Measurements from ENCODE around the gene MTSS2. TPM values are rescaled to one million over a fixed set of nuclear protein-coding genes. Genes with fewer than 3 reads are reported as not detected.
"Not testable (repeated sequence)": the region's sequence is repeated elsewhere in the genome, so short reads cannot be mapped to it uniquely, and the experiment has no call there.

Gene MTSS2
- polyA plus RNA-seq, 10 donors: 89.5 to 129 (median 103) TPM

DNA sequence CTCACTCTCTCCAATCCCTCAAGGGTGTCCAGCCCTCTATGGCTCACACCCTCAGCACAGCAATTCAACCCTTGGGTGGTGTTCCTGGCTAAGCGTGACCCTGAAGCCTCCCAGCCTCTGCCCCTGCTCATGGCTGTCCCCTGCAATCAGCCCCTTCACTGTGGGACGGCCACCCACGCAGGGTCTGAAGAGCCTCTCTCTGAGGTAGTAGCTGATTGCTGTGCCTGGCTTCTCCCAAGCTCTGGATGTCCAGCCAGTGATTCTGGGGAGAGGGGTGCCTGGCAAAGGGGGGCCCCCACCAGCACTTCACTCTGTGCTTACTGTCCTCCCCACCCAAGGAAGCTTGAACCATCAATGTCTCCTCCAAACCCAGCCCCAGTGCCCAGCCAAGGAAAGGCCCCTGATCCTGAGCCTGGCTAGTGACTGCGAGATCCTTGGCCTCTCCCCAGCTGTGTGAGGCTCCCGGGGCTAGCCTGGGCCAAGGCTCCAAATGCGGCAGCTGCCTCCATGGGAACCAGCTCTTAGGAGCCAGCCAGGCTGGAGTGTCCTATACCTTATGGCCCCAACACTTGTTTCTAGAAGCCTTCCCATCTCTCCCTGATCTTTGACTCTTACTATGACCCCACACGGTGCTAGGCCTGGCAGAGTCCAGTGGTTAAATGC, 9.9 kb downstream of the MTSS2 start:
- DNase-seq: no peak

DNA sequence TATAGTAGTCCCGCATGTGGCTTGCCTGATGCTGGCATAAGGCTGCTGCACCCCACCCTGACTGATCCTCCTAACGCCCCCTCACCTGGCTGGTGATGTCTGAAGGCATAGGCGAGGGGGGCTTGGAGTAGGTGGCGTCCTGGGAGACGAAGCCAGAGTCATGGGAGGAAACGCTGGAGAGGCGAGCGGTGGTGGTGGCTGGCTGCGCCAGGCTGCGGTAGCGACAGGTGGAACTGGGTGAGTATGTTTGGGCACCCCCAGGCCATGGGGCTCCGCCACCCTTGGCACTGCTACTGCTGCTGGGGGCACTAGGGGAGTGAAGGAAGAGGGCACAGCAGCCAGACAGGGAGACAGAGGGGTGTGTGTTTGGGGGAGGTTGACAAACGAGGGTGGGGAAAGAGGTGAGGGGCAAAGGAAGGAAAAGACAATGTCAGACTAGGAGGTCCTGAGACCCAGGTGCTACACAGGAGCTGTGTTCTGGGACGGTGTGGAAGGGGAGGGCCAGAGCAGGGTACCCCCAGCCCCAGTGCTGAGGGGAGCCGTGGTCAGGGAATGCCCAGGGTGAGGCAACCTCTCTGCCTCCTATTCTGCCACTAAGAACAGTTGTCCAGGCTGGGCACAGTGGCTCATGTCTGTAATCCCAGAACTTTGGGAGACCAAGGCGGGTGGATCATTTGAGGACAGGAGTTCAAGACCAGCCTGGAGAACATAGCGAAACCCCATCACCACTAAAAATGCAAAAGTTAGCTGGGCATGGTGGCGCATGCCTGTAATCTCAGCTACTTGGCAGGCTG, 11.4 kb downstream of the MTSS2 start:
- no peak for DNase-seq

DNA sequence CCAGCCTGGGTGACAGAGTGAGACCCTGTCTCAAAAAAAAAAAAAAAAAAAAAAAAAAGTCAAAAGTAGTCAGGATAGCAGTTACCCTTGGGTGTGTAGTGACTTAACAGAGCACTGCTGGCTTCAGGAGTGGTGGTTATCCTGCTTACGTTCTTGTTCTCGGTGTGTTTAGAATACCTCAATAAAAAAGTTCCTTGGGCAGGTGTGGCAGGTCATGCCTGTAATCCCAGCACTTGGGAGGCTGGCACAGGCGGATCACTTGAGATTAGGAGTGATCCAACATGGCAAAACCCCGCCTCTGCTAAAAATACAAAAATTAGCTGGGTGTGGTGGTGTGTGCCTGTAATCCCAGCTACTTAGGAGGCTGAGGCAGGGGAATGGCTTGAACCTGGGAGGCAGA, 14.9 kb downstream of the MTSS2 start:
- not testable (repeated sequence) for DNase-seq

DNA sequence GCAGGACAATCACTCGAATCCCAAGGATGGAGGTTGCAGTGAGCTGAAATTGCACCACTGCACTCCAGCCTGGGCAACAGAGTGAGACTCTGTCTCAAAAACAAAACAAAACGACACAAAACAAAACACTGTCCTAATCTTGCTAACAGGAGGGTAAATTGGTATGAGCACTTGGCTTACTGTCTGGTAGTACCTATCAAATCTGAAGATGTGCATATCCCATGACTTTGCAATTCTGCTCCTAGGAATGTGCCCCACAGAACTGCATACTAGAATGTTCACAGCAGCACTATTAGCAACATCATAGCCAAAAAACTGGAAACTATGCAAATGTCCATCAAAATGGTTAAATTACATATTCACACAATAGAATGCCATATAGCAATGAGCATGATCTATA, 15.7 kb downstream of the MTSS2 start:
- no peak for DNase-seq

DNA sequence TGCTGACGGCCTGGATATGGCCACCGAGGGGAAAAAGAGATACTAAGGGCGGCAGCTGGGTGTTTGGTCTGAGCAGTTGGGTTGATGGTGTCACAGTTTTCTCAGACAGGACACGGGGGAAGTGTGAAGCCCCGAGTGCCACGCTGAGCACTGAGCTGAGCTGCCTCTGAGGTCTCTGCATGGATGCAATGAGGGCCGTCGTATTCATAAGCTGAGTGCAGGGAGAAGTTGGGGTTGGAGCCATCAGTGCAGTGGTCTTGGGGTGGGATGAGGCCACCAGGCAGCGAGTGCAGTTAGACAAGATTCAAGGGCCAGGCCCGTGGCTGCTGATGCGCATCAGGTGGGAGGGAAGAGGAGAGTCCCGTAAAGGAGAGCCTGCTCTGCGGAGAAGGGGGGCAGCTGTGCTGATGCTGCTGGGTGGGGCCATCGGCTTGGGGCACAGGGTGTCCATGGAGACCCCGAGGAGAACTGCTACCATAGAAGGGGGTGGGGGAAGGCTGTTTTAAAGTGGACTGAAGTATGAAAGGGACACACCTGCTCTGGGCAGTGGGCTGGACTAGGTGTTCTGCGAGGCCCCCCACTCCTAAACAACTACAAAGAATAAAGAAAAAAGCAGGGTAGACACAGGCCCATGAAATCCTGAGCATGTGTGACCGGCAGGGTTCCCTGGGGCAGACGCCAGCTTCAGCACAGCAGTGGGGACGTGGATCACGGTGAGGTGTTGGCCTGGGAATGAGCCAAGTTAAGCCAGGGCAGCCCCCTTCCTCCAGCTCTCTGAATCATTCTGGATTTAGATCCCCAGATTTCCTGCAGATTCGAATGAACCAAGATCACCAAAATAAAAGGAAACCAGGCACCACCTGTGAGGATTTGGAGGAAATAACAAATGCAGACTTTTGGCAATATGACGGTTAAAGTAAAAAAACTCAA, 19.8 kb downstream of the MTSS2 start:
- DNase-seq: no peak

DNA sequence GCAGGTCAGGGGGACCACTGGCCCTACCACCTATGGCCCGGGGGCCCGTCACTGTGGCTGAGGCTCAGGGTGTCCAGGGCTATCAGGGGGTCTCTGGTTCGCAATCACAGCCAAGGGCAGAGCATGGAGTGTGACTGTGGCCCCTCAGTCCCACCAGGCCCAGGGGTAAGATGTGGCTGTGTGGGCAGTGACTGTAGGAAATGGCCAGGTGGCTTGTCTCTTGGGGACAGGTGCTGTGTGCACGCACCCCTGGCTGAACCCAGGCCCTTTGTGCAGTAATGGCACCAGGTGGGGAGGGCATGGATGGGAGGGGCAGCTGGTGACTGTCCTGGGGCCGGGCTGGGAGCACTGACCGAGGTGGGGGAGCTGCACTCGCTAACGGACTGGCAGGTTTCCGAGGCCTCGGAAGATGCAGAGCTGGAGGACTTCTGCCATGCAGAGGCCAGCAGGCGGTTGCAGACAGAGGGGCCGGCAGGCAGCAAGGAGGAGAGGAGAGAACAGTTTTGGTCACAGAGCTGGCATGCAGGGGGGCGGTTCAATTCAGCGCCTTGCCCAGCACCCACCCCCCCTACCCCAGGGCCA, 20.6 kb downstream of the MTSS2 start:
- DNase-seq: no peak

DNA sequence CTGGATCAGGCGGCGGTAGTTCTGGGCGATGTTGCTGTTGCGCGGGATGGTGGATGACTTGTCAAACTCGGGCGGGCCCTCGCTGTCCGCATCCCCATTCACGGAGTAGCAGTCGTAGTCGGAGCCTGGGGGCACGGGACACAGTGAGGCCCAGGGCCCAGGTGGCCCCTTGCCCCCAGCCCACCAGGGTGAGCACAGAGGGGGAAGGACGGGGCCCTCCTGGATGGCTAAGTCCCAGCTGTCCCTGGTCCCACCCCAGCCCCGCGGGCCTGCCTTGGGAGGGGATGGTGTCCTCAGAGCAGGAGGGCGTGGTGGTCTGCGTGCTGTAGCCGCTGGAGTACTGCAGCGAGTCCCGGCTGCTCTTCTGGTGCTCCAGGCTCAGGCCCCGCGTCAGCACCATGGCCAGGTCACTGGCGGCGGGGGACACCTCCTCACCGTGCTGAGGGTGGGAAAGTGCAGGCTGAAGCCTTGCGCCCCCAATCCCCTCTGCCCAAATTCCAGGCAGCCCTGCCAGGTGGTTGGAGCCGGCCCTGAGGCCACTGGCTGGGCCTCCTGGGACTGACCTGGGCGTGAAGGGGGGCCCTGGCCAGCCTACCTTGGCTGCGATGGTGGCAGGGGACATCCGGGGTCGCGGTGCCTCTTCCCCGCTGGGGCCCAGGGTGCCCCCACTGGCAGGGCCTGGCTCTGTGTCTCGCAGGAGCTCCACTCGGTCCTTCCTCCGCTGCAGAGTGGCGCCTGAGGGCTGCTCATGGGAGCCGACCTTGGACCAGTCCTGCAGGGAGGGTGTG, 21.3 kb downstream of the MTSS2 start:
- DNase-seq: no peak

DNA sequence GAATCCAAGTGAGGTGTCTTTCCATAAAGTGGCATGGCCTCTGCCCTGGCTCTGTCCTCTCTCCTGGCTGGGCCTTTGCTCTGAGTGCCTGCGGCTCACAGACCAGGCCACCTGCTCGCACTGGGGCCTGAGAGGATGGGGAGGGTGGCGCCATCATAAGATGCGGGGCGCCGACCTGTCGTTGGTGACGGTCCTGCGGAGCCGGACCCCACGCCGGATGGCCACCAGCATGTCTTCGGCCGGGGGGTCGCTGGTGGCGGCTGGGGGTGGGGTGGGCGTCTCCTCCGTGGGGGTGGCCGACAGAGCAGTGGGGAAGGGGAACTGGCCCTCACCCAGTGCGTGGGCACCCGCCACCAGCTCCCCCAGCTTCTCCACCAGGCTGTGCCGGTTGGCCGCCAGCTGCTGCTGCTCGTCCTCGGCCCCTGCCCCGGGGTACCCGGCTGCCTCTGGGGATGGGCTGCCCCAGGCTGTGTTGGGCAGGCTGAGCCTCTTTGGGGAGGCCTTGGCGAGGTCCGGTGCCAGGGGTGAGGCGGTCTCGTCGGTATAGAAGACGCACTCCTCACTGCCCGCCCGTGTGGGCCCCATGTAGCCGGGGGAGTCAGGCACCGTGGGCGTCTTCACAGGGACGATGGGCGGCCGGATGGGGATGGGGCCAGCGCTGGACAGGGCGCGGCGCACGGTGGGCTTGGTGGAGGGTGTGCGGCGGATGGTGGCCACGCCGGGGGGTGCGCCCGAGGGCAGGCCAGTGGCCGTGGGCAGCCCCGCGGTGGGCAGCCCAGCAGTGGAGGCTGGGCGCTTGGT, 22.1 kb downstream of the MTSS2 start:
- DNase-seq: no peak

DNA sequence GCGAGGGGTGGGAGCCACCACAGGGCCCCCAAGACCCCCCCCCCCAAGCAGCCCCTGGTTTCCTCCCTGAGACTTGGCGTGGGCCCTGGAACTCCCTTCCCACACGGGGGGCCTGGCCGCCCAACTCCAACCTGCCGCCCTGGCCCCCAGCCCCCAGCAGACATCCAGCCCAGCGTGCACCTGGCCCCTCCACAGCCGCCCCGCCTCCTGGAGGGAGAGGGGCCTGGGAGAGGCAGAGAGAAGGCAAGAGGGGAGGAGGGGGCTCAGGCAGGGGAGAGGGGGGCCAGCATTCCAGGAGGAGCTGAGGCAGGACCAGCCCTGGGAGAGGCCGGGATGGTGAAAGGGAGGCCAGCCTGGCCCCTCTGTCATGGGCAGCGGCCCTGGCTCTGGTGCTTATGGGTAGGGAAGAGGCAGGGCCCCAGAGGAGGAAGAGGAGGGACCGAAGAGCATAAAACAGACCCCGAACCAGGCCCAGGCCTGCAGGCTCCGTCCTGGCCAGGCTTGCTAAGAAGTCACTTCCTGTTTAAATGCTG, 22.8 kb downstream of the MTSS2 start:
- no peak for DNase-seq

DNA sequence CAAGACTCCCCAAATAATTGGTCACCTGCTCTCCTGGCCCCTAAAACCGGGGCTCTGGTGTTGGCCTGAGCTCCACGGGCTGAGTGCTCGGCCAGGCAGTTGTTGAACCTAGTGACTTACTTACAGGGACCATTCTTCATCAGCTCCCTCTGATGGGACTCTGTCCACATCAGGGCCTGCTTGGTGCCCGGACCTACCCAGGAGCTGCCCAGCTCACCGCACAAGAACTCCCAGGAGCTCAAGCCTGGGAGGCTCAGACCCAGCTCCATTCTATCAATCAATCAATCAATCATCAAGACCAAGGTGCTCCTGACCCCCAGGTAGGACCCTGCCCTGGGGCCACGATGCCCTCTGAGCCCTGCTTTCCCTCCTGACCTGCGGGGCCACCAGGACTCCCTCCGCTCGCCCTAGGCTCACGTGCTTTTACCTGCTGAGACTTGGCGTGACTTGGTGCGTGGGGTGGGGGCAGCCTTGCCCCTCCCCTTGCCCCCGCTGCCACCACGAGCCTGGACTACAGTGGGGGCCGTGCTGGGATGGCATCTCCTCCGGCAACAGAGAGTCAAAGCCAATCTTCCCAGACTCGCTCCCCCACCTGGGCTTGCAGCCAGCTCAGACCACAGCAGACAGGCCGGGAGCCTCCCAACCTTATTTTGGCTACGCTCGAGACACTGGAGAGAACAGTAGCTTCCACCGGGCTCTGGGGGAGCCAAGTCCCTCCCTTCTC, 23.8 kb downstream of the MTSS2 start:
- DNase-seq: peak in 2 of 3 donors; percentile 38 to 65

DNA sequence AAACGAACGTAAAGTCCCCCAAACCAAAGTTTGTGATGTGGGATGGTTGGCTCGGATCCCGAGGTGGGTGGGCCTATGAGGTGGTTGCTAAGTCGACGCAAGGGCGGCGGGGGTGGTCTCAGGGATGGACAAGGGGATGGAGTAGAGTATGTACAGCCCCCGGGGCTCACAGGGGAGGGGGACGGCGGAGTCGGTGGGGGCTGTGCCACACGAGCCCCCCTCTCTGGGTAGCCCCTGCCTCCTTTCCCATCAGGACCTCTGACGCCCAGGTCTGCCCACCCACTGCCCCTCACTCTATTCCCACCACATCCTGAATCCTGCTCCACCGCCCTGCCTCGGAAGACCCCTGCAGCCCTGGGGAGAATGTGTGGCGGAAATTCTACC, 24.3 kb downstream of the MTSS2 start:
- DNase-seq: peak in 1 of 3 donors; percentile 28

DNA sequence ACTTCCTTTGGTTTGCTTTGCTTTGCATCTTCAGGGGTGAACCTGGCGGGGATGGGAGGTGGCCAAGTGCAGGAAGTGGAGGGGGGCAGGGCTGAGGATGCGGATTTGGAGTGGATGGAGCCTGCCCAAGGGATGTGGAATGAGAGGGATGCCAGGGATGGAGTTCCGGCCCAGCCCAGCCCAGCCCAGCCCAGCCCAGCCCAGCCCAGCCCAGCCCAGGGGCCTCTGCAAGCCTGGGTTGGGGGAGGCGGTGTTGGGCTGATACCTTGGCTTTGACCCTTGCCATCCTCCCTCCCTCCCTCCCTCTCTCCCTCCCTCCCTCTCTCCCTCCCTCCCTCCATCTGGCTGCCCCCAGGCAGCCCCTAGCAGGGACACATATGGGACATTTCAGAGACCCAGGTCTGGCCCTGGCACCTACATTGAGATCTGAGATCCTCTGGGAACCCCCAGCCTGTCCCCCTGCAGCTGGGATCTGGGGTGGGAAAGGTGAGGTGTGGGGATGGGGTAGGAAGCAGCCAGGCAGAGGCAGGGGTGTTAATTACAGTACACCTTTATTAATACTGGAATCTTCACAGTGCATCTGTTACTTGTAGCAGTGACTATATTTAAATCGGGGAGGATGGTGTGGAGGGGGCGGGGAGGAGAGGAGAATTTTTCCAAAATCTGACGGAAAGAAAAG, 25.0 kb downstream of the MTSS2 start:
- DNase-seq: no peak

DNA sequence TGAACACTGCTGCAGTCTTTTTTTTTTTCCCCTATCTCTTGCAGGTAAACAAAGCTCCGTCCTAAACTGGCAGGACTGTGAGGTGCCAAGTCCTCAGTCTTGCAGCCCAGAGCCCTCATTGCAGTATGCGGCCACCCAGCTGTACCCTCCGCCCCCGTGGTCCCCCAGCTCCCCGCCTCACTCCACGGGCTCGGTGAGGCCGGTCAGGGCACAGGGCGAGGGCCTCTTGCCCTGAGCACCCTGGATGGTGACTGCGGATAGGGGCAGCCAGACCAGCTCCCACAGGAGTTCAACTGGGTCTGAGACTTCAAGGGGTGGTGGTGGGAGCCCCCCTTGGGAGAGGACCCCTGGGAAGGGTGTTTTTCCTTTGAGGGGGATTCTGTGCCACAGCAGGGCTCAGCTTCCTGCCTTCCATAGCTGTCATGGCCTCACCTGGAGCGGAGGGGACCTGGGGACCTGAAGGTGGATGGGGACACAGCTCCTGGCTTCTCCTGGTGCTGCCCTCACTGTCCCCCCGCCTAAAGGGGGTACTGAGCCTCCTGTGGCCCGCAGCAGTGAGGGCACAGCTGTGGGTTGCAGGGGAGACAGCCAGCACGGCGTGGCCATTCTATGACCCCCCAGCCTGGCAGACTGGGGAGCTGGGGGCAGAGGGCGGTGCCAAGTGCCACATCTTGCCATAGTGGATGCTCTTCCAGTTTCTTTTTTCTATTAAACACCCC, 25.7 kb downstream of the MTSS2 start:
- no peak for DNase-seq

DNA sequence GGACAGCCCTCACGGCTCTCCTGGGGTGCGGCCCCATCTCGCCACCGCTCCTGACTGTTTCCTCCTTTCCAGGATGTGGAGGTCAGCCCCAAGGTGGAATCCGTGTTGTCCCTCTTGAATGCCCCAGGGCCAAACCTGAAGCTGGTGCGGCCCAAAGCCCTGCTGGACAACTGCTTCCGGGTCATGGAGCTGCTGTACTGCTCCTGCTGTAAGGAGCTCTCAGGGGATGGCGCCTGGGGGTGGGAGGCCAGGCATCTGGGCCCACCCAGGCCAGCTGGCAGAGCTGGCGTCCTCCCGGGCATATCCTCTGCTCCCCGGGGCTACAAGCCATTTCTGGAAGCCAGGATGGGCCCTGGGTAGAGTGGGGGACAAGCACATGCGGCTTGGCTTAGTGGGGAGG, 26.3 kb downstream of the MTSS2 start:
- no peak for DNase-seq

DNA sequence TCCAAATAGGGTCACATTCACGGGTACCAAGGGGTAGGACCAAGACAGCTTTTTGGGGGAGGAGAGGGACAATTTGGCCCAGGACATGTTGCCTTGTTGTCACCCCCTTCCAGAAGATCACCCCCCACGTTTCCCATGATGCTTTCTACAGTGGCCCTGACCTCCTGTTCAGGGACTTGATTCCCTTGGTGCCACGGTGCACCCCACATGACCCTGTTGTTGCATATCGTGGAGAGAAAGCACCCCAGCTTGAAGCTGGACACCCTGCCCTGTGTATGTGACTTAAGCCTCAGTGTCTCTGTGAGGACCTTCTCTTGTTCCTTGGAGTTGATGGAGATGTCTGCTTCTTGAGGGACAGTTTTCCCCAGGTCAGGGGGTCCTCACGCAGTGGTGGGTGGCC, 26.9 kb downstream of the MTSS2 start:
- DNase-seq: no peak

DNA sequence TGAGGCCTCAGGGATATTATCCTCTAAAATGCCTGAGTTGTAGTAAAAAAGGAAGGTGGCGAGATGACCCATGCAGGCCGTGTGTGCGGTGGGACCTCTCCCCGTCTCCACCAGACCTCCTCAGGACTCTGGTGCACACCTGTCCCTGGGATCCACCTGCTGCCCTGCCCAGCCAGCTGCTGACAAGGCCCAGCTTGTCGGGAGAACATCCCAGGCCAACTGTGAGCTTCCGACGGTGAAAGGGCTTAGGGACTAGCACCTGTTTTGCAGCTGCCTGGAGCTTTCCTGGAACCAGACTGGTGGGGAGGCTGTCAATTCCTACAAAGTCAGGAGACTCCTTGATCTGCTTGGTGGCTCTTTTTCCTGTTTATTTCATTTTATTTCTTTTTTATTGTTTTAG, 27.9 kb downstream of the MTSS2 start:
- DNase-seq: peak; percentile 34 to 40 (median 36)

DNA sequence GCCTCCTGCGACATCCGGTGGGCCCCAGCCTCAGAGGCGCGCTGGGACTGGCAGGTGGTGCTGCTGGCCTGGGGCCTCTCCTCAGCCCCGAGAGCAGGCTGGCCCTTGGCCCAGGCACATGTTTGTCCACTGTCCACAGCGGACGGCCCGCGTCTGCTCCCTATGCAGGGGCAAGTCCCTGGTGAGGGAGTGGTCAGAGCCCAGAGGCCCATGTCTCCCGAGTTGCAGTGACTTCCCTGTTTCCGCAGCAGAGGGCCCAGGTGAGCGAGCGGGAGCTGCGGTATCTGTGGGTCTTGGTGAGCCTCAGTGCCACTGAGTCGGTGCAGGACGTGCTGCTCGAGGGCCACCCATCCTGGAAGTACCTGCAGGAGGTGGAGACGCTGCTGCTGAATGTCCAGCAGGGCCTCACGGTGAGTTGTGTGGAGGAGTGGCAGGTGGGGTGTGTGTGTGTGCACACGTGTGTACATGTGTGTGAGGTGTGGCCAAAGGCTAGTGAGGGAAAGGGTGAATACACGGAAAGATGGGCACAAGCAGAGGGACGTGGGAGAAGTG, 29.1 kb downstream of the MTSS2 start:
- no peak for DNase-seq

Measured in muscle of back (tissue), 11 donors.